Heart left ventricle (tissue), 16 donors: ENCODE data around the gene BTBD19. TPM values are rescaled to one million over a fixed set of nuclear protein-coding genes. Genes with fewer than 3 reads are reported as not detected.
A peak's percentile ranks its signal among the peaks of the same experiment; 100 is the strongest.
"Not testable (repeated sequence)": the region's sequence is repeated elsewhere in the genome, so short reads cannot be mapped to it uniquely, and the experiment has no call there.

ENCODE experiments used
- ATAC-seq, 4 donors: fragments of 200-7000 bp; cut with Tn5 transposase; one replicate each; pipeline ENCODE4 v1.9.1; 2020 to 2022; ENCODE audit warnings: moderate library complexity in 4 of 4, mild to moderate bottlenecking in 3 of 4, moderate number of reproducible peaks in 1 of 4
- DNase-seq, 5 donors: peaks; one replicate each; pipeline ENCODE4 v3.0.0-alpha.2; 2020
- H3K27ac ChIP-seq, 12 donors: fragments of 200-600 bp; sonication (generic) in 4 of 12; one replicate each; pipeline versions ENCODE4 v1.5.0 to v1.8.0; 2016 to 2022; ENCODE audit warnings: mild to moderate bottlenecking in 2 of 12
- H3K27me3 ChIP-seq, 9 donors: fragments of 200-600 bp; sonication (generic) in 2 of 9; one replicate each; pipeline versions ENCODE4 v1.5.1 to v1.8.0; 2016 to 2022; ENCODE audit warnings: mild to moderate bottlenecking in 3 of 9
- H3K36me3 ChIP-seq, 9 donors: fragments of 200-600 bp; sonication (generic) in 2 of 9; one replicate each; pipeline versions ENCODE4 v1.5.0 to v1.8.0; 2018 to 2022; ENCODE audit warnings: mild to moderate bottlenecking in 2 of 9
- H3K4me1 ChIP-seq, 12 donors: fragments of 200-600 bp; sonication (generic) in 4 of 12; one replicate each; pipeline versions ENCODE4 v1.5.0 to v1.8.0; 2016 to 2022; ENCODE audit warnings: mild to moderate bottlenecking in 3 of 12
- H3K4me3 ChIP-seq, 12 donors: fragments of 200-600 bp; sonication (generic) in 4 of 12; one replicate each; pipeline versions ENCODE4 v1.5.0 to v1.8.0; 2017 to 2022; ENCODE audit warnings: mild to moderate bottlenecking in 9 of 12, moderate library complexity in 4 of 12
- H3K9me3 ChIP-seq, 12 donors: fragments of 200-600 bp; sonication (generic) in 4 of 12; one replicate each; pipeline versions ENCODE4 v1.5.0 to v1.8.0; 2016 to 2022; ENCODE audit warnings: mild to moderate bottlenecking in 1 of 12
- CTCF ChIP-seq, 12 donors: fragments of 200-600 bp; sonication (generic) in 4 of 12; IDR thresholded peaks; one replicate each; pipeline versions ENCODE4 v1.5.0 to v1.8.0; 2018 to 2022; ENCODE audit warnings: antibody characterized with exemption in 12 of 12, mild to moderate bottlenecking in 5 of 12
- POLR2A ChIP-seq, 2 donors: fragments of 450-650 bp; IDR thresholded peaks; one replicate each; pipeline ENCODE4 v1.6.1; 2017; ENCODE audit warnings: antibody characterized with exemption in 2 of 2, mild to moderate bottlenecking in 2 of 2, moderate library complexity in 2 of 2
- WGBS, 4 donors: extraction: QIAGEN DNeasy Blood & Tissue Kit in 2 of 4; methylation state at CpG; one replicate each; pipeline versions ENCODE4 v1.1.5 to v1.1.7; 2013 to 2018; 5-methylcytosine and 5-hydroxymethylcytosine counted together
- intact Hi-C, 10 donors: fragments of 100-400 bp; cut with DNase I; formaldehyde crosslinking; loops; one replicate each; pipeline versions ENCODE4 v1.11.1 to v1.14.2; 2022
- polyA plus RNA-seq, 2 donors: library from polyadenylated mRNA; stranded (reverse); fragments of 200-250 nt; gene quantifications; one replicate each; pipeline ENCODE4 v1.2.3, GENCODE V29; 2013
- total RNA-seq, 9 donors: library from RNA; depleted of rRNA in 2 of 9; stranded (reverse); fragments of >200 nt in 2 of 9; fragmentation: NEBNext Ultra II Directional in 3 of 9; extraction: Animal tissue kit (Norgen Biotek cat#: 25700) in 3 of 9; gene quantifications; one replicate each; pipeline versions ENCODE4 v1.1.0 to v1.2.4, GENCODE V29; 2016 to 2023
- donor health status: ischemic (EF 13 %, LVEDD 7.1; RV severe dilation, severe dysfunction).
- donor health status: healthy with polysubstance abuse.
- donor health status: DM: no; HTN: yes; CAD: no.
- donor health status: DM: no; HTN: no; CAD: no.
- donor health status: ischemic (EF 25% LVEDD 6.9; RV normal size, moderate dysfunction).
- donor health status: ischemic (EF 25% LVEDD 5.7; RV mildly dilated, moderate dysfunction).
- donor health status: healthy.
- donor health status: DM: yes; HTN: yes; CAD: no.
- donor health status: ischemic (EF 35%, LVEDD 5.7; RV mildly dilated, moderate dysfunction).
- donor health status: nonischemic (EF 11% LVEDD 7.7; RV severe dilation, severe dysfunction).
- donor health status: DM: yes; HTN: yes; CAD: no.
- donor health status: PGD.
- donor health status: ischemic (EF 29% LVEDD 5.4; RV normal size, mild dysfunction).
- donor health status: nonischemic (EF 23%, LVEDD 6.1; RV moderate dilation, normal function).

The BTBD19 gene
- total and polyA plus RNA-seq, 11 donors, result 0.56 to 7.4 (median 2.8) TPM

- no peaks in the 10 kb centered on the region for H3K27me3 ChIP-seq
- intact Hi-C loops, result loop anchor here in 3 of 10 donors (2.0 kb wide), 2 partner anchors 20 to 22 kb away; partner anchors contain the start of gene PLK3 (in 2 of the 3)
- H3K36me3 ChIP-seq, result no peaks in the 10 kb centered on the region
- TF ChIP-seq POLR2A (IDR thresholded peaks at IDR 0.05) (no peak), CTCF (IDR thresholded peaks at IDR 0.05) (no peak)
- no peaks in the 10 kb centered on the region for H3K9me3 ChIP-seq
- peak overlapping the region in 4 of 12 donors; percentile 68 to 79 (median 72) for H3K4me3 ChIP-seq
- H3K27ac ChIP-seq, result peak overlapping the region in 5 of 12 donors; percentile 92 to 100 (median 95)
- no peak for ATAC-seq
- peak in 2 of 5 donors; percentile 17 to 37 for DNase-seq
- H3K4me1 ChIP-seq, result peaks cover 0 to 37% (median 19%) of the 10 kb centered on the region in 12 donors
- 92 to 97% (median 92%) methylated on average over 9 of the region's 9 CpGs for WGBS, 4 donors
These were observed 13.0 kb downstream of the BTBD19 start for GRCh38 chr1:44821240-44821715.

GRCh38 chr1:44822131-44822701, 13.9 kb downstream of the BTBD19 start:
- H3K27me3 ChIP-seq, result no peaks in the 10 kb centered on the region
- no peaks in the 10 kb centered on the region for H3K36me3 ChIP-seq
- peaks cover 0 to 47% (median 20%) of the 10 kb centered on the region in 12 donors for H3K4me1 ChIP-seq
- H3K27ac ChIP-seq, result no peak overlapping the region
- WGBS, 4 donors, result 85 to 100% (median 90%) methylated on average over 2 to 6 of the region's 6 CpGs
- intact Hi-C loops, result no loop called here
- H3K4me3 ChIP-seq, result no peak overlapping the region
- DNase-seq, result peak in 2 of 5 donors; percentile 22 to 42
- no peak for ATAC-seq
- TF ChIP-seq POLR2A (IDR thresholded peaks at IDR 0.05), result no peak
- H3K9me3 ChIP-seq, result no peaks in the 10 kb centered on the region

- DNase-seq (peak in 2 of 5 donors; percentile 23 to 51), ATAC-seq (no peak)
- H3K27ac ChIP-seq, result no peak overlapping the region
- no peak for TF ChIP-seq POLR2A (IDR thresholded peaks at IDR 0.05)
- no peak for TF ChIP-seq CTCF (IDR thresholded peaks at IDR 0.05)
- no peaks in the 10 kb centered on the region for H3K27me3 ChIP-seq
- no peak overlapping the region for H3K4me3 ChIP-seq
- no peaks in the 10 kb centered on the region for H3K9me3 ChIP-seq
- 78 to 87% (median 83%) methylated on average over 14 to 15 of the region's 15 CpGs for WGBS, 4 donors
- no peaks in the 10 kb centered on the region for H3K36me3 ChIP-seq
- intact Hi-C loops, result no loop called here
- peaks cover 0 to 48% (median 20%) of the 10 kb centered on the region in 12 donors for H3K4me1 ChIP-seq
These were observed 14.7 kb downstream of the BTBD19 start for GRCh38 chr1:44822981-44823451.

GRCh38 chr1:44824392-44824791, 16.1 kb downstream of the BTBD19 start:
- intact Hi-C loops, result not testable (repeated sequence)

GRCh38 chr1:44826375-44827196, 18.3 kb downstream of the BTBD19 start:
- TF ChIP-seq POLR2A (IDR thresholded peaks at IDR 0.05), result no peak
- TF ChIP-seq CTCF (IDR thresholded peaks at IDR 0.05), result no peak
- H3K4me1 ChIP-seq, result peaks cover 0 to 26% (median 6%) of the 10 kb centered on the region in 12 donors
- peak overlapping the region in 7 of 12 donors; percentile 19 to 76 (median 67) for H3K27ac ChIP-seq
- no peaks in the 10 kb centered on the region for H3K27me3 ChIP-seq
- ATAC-seq, result peak; percentile 62 to 90 (median 84)
- no peaks in the 10 kb centered on the region for H3K36me3 ChIP-seq
- peak overlapping the region in 7 of 12 donors; percentile 11 to 37 (median 24) for H3K4me3 ChIP-seq
- DNase-seq, result peak; percentile 78 to 85 (median 81)
- no peaks in the 10 kb centered on the region for H3K9me3 ChIP-seq
- 53 to 61% (median 59%) methylated on average over 22 to 24 of the region's 24 CpGs for WGBS, 4 donors
- intact Hi-C loops, result loop anchor here in 1 of 10 donors (5.0 kb wide), 1 partner anchor 39 kb away; the partner anchor contains the start of gene BEST4

More at GRCh38 chr1:44824392-44824791, 16.1 kb downstream of the BTBD19 start:
- H3K36me3 ChIP-seq, H3K4me3 ChIP-seq, H3K27me3 ChIP-seq, ATAC-seq, H3K27ac ChIP-seq, H3K9me3 ChIP-seq: not testable (repeated sequence)
- DNase-seq, result peak in 1 of 5 donors; percentile 7
- peaks cover 0 to 36% (median 18%) of the 10 kb centered on the region in 12 donors for H3K4me1 ChIP-seq
- 93 to 97% (median 96%) methylated on average over 6 of the region's 6 CpGs for WGBS, 4 donors
